Osteocyte (in vitro differentiated cells): ENCODE results near the gene NTN1. TPM values are rescaled to one million over a fixed set of nuclear protein-coding genes. Genes with fewer than 3 reads are reported as not detected.

Experiments
- DNase-seq: peaks from one replicate; pipeline ENCODE4 v3.0.0; 2021; ENCODE audit warnings: mixed read lengths; ENCODE audit not compliant: unreplicated experiment; ENCODE audit errors: extremely low spot score
- H3K27ac Mint-ChIP-seq: one replicate; pipeline ENCODE4 v1.8.0; 2021; ENCODE audit warnings: mild to moderate bottlenecking, mixed read lengths; ENCODE audit not compliant: unreplicated experiment
- H3K27me3 Mint-ChIP-seq: one replicate; pipeline ENCODE4 v1.8.0; 2021; ENCODE audit warnings: mixed read lengths; ENCODE audit not compliant: unreplicated experiment
- H3K36me3 Mint-ChIP-seq: one replicate; pipeline ENCODE4 v1.8.0; 2021; ENCODE audit warnings: mixed read lengths; ENCODE audit not compliant: unreplicated experiment
- H3K4me1 Mint-ChIP-seq: one replicate; pipeline ENCODE4 v1.8.0; 2021; ENCODE audit warnings: mixed read lengths; ENCODE audit not compliant: unreplicated experiment
- H3K4me3 Mint-ChIP-seq: one replicate; pipeline ENCODE4 v1.8.0; 2021; ENCODE audit warnings: mild to moderate bottlenecking, moderate library complexity, mixed read lengths; ENCODE audit not compliant: unreplicated experiment
- H3K9me3 Mint-ChIP-seq: one replicate; pipeline ENCODE4 v1.8.0; 2021; ENCODE audit warnings: mixed read lengths; ENCODE audit not compliant: unreplicated experiment
- total RNA-seq: library from RNA; stranded (reverse); gene quantifications from 2 replicates; pipeline ENCODE4 v1.2.1, GENCODE V29; 2021
- TF ChIP-seq, protein P1 (sequence below): fragments of 200-600 bp; sonication (generic); IDR thresholded peaks from 2 replicates; pipeline ENCODE4 v1.5.0; 2021; ENCODE audit warnings: antibody characterized with exemption, mild to moderate bottlenecking, moderate library complexity

Gene NTN1
- total RNA-seq, 1 donor from 2014 or later, result 21.4 TPM

DNA sequence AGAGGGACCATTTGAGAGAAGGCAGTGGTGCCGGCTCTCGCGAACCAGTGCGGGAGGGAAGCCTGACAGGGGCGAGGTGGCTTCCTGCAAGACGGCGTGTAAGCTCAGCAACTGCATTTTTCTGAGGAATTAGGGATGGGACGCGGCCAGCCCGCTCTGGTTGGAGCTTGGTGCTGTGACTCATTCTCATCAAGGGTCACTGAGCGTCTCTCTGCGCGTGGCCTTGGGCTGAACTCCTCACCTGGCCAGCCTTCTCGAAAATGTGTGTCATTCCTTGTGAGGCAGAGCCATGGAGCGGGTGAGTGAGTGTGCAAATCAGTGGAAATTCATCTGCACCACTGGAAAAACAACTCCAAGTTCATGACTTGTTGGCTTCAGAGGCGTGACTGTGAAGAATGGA, 52.8 kb downstream of the NTN1 start:
- H3K27me3 Mint-ChIP-seq, result peaks cover 5% of the 10 kb centered on the region
- no peaks in the 10 kb centered on the region for H3K36me3 Mint-ChIP-seq
- TF ChIP-seq, protein P1, sequence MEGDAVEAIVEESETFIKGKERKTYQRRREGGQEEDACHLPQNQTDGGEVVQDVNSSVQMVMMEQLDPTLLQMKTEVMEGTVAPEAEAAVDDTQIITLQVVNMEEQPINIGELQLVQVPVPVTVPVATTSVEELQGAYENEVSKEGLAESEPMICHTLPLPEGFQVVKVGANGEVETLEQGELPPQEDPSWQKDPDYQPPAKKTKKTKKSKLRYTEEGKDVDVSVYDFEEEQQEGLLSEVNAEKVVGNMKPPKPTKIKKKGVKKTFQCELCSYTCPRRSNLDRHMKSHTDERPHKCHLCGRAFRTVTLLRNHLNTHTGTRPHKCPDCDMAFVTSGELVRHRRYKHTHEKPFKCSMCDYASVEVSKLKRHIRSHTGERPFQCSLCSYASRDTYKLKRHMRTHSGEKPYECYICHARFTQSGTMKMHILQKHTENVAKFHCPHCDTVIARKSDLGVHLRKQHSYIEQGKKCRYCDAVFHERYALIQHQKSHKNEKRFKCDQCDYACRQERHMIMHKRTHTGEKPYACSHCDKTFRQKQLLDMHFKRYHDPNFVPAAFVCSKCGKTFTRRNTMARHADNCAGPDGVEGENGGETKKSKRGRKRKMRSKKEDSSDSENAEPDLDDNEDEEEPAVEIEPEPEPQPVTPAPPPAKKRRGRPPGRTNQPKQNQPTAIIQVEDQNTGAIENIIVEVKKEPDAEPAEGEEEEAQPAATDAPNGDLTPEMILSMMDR, result no peak
- no peaks in the 10 kb centered on the region for H3K4me1 Mint-ChIP-seq
- H3K9me3 Mint-ChIP-seq, result no peaks in the 10 kb centered on the region
- H3K4me3 Mint-ChIP-seq, result no peak overlapping the region
- no peak overlapping the region for H3K27ac Mint-ChIP-seq
- DNase-seq, result no peak

DNA sequence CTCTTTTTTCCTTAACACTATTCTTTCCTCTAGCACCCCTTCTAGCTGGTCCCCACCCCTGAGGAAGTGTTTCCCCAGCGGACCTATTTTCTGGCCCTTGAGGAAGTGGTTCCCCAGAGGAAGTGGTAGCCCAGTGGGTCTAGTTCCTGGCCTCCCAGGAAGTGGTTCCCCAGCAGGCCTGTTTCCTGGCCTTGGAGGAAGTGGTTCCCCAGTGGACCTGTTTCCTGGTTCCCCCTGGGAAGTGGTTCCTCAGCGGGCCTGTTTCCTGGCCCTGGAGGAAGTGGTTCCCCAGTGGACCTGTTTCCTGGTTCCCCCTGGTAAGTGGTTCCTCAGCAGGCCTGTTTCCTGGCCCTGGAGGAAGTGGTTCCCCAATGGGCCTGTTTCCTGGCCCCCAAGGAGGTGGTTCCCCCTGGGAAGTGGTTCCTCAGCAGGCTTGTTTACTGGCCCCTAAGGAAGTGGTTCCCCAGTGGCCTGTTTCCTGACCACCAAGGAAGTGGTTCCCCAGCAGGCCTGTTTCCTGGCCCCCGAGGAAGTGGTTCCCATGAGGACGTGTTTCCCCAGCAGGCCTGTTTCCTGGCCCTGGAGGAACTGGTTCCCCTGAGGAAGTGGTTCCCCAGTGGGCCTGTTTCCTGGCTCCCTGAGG, 58.3 kb downstream of the NTN1 start:
- H3K27me3 Mint-ChIP-seq, result peaks cover 5% of the 10 kb centered on the region
- no peak overlapping the region for H3K4me3 Mint-ChIP-seq
- TF ChIP-seq, protein P1, result no peak
- no peak for DNase-seq
- no peaks in the 10 kb centered on the region for H3K36me3 Mint-ChIP-seq
- H3K27ac Mint-ChIP-seq, result no peak overlapping the region
- peaks cover 5% of the 10 kb centered on the region for H3K9me3 Mint-ChIP-seq
- H3K4me1 Mint-ChIP-seq, result no peaks in the 10 kb centered on the region

DNA sequence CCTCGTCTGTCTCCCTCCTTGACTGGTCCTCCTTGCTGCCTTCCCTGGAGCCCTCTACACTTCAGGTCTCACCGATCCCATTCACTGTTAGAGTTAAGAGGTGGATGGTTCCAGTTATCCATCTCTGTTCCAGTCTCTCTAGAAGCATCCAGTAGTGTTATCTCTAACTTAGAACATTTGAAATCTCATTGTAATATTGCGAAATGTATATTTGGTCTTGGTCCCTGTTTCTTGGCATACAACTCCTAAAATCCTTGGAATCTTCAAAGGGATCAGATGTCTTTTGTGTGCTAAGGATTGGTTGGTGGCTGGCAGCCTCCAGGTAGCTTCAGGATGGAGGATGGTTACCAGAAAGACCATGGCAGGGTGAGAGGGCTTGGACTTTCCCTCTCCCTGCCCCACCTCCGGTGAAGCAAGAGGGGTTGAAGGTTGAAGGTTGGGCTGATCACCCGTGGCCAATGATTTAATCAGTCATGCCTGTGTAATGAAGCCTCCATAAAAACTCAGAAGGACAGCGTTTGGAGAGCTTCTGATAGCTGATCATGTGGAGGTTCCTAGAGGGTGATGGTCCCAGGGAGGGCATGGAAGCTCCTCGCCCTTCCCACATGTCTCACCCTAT, 59.1 kb downstream of the NTN1 start:
- Mint-ChIP-seq H3K4me1 (no peaks in the 10 kb centered on the region), H3K27me3 (peaks cover 5% of the 10 kb centered on the region), H3K9me3 (peaks cover 5% of the 10 kb centered on the region), H3K36me3 (no peaks in the 10 kb centered on the region), H3K27ac (no peak overlapping the region), H3K4me3 (no peak overlapping the region)
- no peak for DNase-seq
- TF ChIP-seq, protein P1, result no peak

DNA sequence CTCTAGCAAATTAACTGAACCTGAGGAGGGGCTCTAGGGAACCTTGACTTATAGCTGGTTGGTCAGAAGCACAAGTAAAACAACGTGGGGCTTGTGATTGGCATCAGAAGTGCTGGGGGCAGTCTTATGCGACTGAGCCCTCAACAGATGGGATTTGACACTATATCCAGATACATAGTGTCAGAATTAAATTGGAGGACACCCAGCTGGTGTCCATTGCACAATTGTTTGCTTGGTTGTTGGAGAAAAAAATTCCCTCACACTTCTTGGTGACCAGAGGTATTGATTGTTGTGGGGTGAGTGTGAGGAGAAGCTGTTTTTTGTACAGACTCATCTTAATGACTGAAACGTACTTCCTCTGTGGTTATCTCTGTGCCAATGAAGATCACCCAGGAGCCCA, 59.7 kb downstream of the NTN1 start:
- TF ChIP-seq, protein P1, result no peak
- no peak overlapping the region for H3K27ac Mint-ChIP-seq
- peaks cover 5% of the 10 kb centered on the region for H3K27me3 Mint-ChIP-seq
- peaks cover 5% of the 10 kb centered on the region for H3K9me3 Mint-ChIP-seq
- no peak overlapping the region for H3K4me3 Mint-ChIP-seq
- no peaks in the 10 kb centered on the region for H3K36me3 Mint-ChIP-seq
- no peak for DNase-seq
- no peaks in the 10 kb centered on the region for H3K4me1 Mint-ChIP-seq

DNA sequence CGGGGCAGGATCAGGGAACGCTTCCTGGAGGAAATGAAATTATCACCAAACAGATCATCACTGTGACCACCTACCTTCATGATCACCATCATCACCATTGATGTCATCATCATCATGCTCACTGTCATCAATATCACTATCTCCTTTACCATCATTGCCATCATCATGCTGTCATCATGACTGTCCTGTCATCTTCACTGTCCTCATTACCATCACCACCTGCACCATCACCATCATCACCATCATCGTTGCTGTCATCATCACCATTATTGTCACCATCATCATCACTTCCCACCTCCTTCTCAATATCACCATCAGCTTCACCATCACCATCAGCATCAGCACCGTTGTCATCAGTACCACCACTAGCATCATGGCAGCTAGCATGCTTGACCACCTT, 65.3 kb downstream of the NTN1 start:
- TF ChIP-seq, protein P1, result no peak
- Mint-ChIP-seq H3K36me3 (peaks cover 2% of the 10 kb centered on the region), H3K9me3 (no peaks in the 10 kb centered on the region), H3K27me3 (no peaks in the 10 kb centered on the region), H3K4me3 (no peak overlapping the region), H3K4me1 (no peaks in the 10 kb centered on the region), H3K27ac (no peak overlapping the region)
- no peak for DNase-seq
